ENCODE data around the gene HHIP.
"Not testable (repeated sequence)": the region's sequence is repeated elsewhere in the genome, so short reads cannot be mapped to it uniquely, and the experiment has no call there.

HHIP gene

GRCh38 chr4:144788469-144788868 lies 142.5 kb downstream of the HHIP start:
- DNase-seq (ENCODE audit: low read depth) = no peak
- no peak overlapping the region for H3K4me3 ChIP-seq (ENCODE audit: control insufficient read depth, low read depth, low read length)
- TF ChIP-seq CTCF (conservative IDR thresholded peaks at IDR 0.05; ENCODE audit: control insufficient read depth, insufficient read depth, low read depth, low read length) = no peak

GRCh38 chr4:144791933-144792332 lies 146.0 kb downstream of the HHIP start:
- not testable (repeated sequence) for H3K4me3 ChIP-seq (ENCODE audit: control insufficient read depth, low read depth, low read length); DNase-seq (ENCODE audit: low read depth)
